ENCODE measurements around the gene RPL31. TPM values are rescaled to one million over a fixed set of nuclear protein-coding genes. Genes with fewer than 3 reads are reported as not detected.

RPL31 gene
- 1,000 to 10,000 TPM; 2,455 to 2,531 TPM for total RNA-seq
- 1,000 to 10,000 TPM; 5,582 to 6,581 TPM for polyA plus RNA-seq

- Histone ChIP-seq H3K4me1 (ENCODE audit: insufficient read depth, low read length) (peaks cover 37% of the 10 kb centered on the region), H3K36me3 (ENCODE audit: insufficient read depth, low read length) (peaks cover 33% of the 10 kb centered on the region), H3K27me3 (ENCODE audit: insufficient read depth, low read length) (no peaks in the 10 kb centered on the region), H3K9me3 (ENCODE audit: control insufficient read depth in 1 of 2, low read length in 2 of 2) (no peaks in the 10 kb centered on the region), H3K27ac (ENCODE audit: low read depth, low read length) (peak within 1 kb of the TSS; percentile 91), H3K4me3 (ENCODE audit: low read length in 2 of 2) (peak within 1 kb of the TSS; percentile 97 to 98)
- peak within 1 kb of the TSS; percentile 90 to 96 (median 95) for H3K4me3 Mint-ChIP-seq
- peaks cover 0 to 2% (median 0%) of the 10 kb centered on the region in 8 donors for H3K9me3 Mint-ChIP-seq
- ChIA-PET POLR2A (ENCODE audit: partially characterized antibody) (interaction anchor here (0.5 to 3.6 kb wide), 22 partner anchors 11 to 445 kb away, joined by 3 to 50 read pairs (median 4); partner anchors contain the start of genes CNOT11, PDCL3 and RNF149), CTCF (ENCODE audit: partially characterized antibody) (interaction anchor here (1.0 to 4.2 kb wide), 4 partner anchors 11 to 439 kb away, joined by 3 to 38 read pairs (median 9); partner anchors contain the start of gene PDCL3)
- H3K4me1 Mint-ChIP-seq = peaks cover 32 to 51% (median 45%) of the 10 kb centered on the region in 4 donors
- intact Hi-C loops (cut with micrococcal nuclease) = loop anchor here (1.0 to 5.0 kb wide), 3 partner anchors 250 to 1665 kb away; partner anchors contain the start of genes CNOT11, EIF5B, PDCL3 and TXNDC9
- no peaks in the 10 kb centered on the region for H3K27me3 Mint-ChIP-seq
- DNase-seq = peak; percentile 93 to 98 (median 96)
- H3K36me3 Mint-ChIP-seq = peaks cover 36 to 48% of the 10 kb centered on the region in 2 donors
- peak within 1 kb of the TSS; percentile 91 to 99 (median 98) for H3K27ac Mint-ChIP-seq
These were observed at the start of gene RPL31 for GRCh38 chr2:101001691-101002561. RPL31 (plus strand) TSS chr2:101002289; CDS start chr2:101002702, 413 bp downstream.

DNA sequence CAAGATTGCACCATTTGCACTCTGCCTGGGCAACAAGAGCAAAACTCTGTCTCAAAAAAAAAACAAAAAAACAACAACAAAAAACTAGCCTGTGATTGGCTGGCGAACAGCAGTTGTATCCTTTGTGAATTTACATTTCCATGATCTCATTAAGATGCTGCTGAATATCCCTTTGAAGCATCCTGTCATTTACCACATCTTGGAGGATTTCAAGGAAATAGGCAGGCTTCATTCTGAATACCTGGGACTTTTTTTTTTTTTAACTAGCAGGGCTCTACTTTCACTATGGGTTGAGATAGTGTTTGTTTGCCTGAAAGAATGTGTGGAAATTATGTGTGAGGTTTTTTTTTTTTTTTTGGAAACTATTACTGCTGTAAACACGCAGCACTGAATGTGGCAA, 49.6 kb upstream of the RPL31 start:
- Histone ChIP-seq H3K27me3 (ENCODE audit: insufficient read depth, low read length) (no peaks in the 10 kb centered on the region), H3K9me3 (ENCODE audit: control insufficient read depth in 1 of 2, low read length in 2 of 2) (no peaks in the 10 kb centered on the region), H3K4me3 (ENCODE audit: low read length in 2 of 2) (no peak overlapping the region), H3K4me1 (ENCODE audit: insufficient read depth, low read length) (peaks cover 6% of the 10 kb centered on the region), H3K36me3 (ENCODE audit: insufficient read depth, low read length) (no peaks in the 10 kb centered on the region), H3K27ac (ENCODE audit: low read depth, low read length) (no peak overlapping the region)
- Mint-ChIP-seq H3K9me3 (peaks cover 0 to 2% (median 0%) of the 10 kb centered on the region in 8 donors), H3K4me1 (peaks cover 0 to 9% (median under 1%) of the 10 kb centered on the region in 4 donors), H3K4me3 (no peak overlapping the region), H3K36me3 (no peaks in the 10 kb centered on the region), H3K27me3 (no peaks in the 10 kb centered on the region), H3K27ac (no peak overlapping the region)
- peak in 1 of 5 donors; percentile 4 for DNase-seq
- intact Hi-C loops (cut with micrococcal nuclease) = no loop called here
- POLR2A ChIA-PET (ENCODE audit: partially characterized antibody) = no interaction called here
- CTCF ChIA-PET (ENCODE audit: partially characterized antibody) = no interaction called here

DNA sequence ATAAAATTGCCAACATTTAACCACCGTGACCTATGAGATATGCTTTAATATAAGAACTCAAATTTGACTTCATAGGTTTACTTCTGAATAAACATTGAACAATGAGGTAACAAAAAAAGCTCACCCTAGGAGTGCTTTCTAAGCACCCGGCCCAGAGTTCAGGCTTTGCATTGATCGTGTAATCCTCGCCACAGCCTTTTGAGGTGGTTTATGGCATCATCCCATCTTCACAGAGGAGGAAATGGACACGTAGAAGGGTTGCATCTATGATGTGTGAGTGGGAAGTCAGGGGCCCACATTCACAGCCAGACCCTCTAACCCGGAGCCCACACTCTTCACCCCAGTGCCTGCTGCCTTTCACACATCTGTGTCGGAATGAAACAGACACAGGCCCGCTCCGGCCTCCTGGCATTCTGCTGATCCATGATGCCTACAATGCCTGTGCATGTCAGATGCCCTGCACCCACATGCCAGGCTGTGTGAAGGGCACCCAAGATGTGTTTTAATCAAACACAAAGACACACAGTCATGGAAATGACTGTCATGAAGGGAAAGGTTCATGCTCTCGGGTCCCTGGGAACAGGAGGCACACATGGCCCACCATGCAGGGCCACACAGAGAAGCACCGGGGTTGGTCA, 48.6 kb upstream of the RPL31 start:
- H3K4me1 Mint-ChIP-seq = peaks cover 0 to 9% (median under 1%) of the 10 kb centered on the region in 4 donors
- peaks cover 0 to 2% (median 0%) of the 10 kb centered on the region in 8 donors for H3K9me3 Mint-ChIP-seq
- Histone ChIP-seq H3K27ac (ENCODE audit: low read depth, low read length) (no peak overlapping the region), H3K27me3 (ENCODE audit: insufficient read depth, low read length) (no peaks in the 10 kb centered on the region), H3K4me1 (ENCODE audit: insufficient read depth, low read length) (peaks cover 6% of the 10 kb centered on the region), H3K36me3 (ENCODE audit: insufficient read depth, low read length) (no peaks in the 10 kb centered on the region), H3K4me3 (ENCODE audit: low read length in 2 of 2) (no peak overlapping the region), H3K9me3 (ENCODE audit: control insufficient read depth in 1 of 2, low read length in 2 of 2) (no peaks in the 10 kb centered on the region)
- H3K36me3 Mint-ChIP-seq = no peaks in the 10 kb centered on the region
- H3K4me3 Mint-ChIP-seq = no peak overlapping the region
- intact Hi-C loops (cut with micrococcal nuclease) = no loop called here
- H3K27ac Mint-ChIP-seq = no peak overlapping the region
- ChIA-PET POLR2A (ENCODE audit: partially characterized antibody) (no interaction called here), CTCF (ENCODE audit: partially characterized antibody) (no interaction called here)
- DNase-seq = peak in 1 of 5 donors; percentile 27
- H3K27me3 Mint-ChIP-seq = no peaks in the 10 kb centered on the region

- no peaks in the 10 kb centered on the region for H3K36me3 ChIP-seq (ENCODE audit: insufficient read depth, low read length)
- H3K27ac Mint-ChIP-seq = no peak overlapping the region
- no peak overlapping the region for H3K4me3 Mint-ChIP-seq
- peaks cover 0 to 9% (median under 1%) of the 10 kb centered on the region in 4 donors for H3K4me1 Mint-ChIP-seq
- intact Hi-C loops (cut with micrococcal nuclease) = no loop called here
- no peak overlapping the region for H3K4me3 ChIP-seq (ENCODE audit: low read length in 2 of 2)
- ChIA-PET POLR2A (ENCODE audit: partially characterized antibody) (no interaction called here), CTCF (ENCODE audit: partially characterized antibody) (no interaction called here)
- H3K27me3 Mint-ChIP-seq = no peaks in the 10 kb centered on the region
- H3K27me3 ChIP-seq (ENCODE audit: insufficient read depth, low read length) = no peaks in the 10 kb centered on the region
- H3K4me1 ChIP-seq (ENCODE audit: insufficient read depth, low read length) = peaks cover 6% of the 10 kb centered on the region
- peaks cover 0 to 2% (median 0%) of the 10 kb centered on the region in 8 donors for H3K9me3 Mint-ChIP-seq
- no peaks in the 10 kb centered on the region for H3K36me3 Mint-ChIP-seq
- DNase-seq = no peak
- no peaks in the 10 kb centered on the region for H3K9me3 ChIP-seq (ENCODE audit: control insufficient read depth in 1 of 2, low read length in 2 of 2)
- H3K27ac ChIP-seq (ENCODE audit: low read depth, low read length) = no peak overlapping the region
These were observed 48.1 kb upstream of the RPL31 start for GRCh38 chr2:100954044-100954420.

GRCh38 chr2:100955226-100955625, 46.9 kb upstream of the RPL31 start:
- POLR2A ChIA-PET (ENCODE audit: partially characterized antibody) = no interaction called here
- H3K27ac Mint-ChIP-seq = no peak overlapping the region
- peaks cover 0 to 11% (median under 1%) of the 10 kb centered on the region in 4 donors for H3K4me1 Mint-ChIP-seq
- H3K4me3 Mint-ChIP-seq = no peak overlapping the region
- Histone ChIP-seq H3K4me3 (ENCODE audit: low read length in 2 of 2) (no peak overlapping the region), H3K9me3 (ENCODE audit: control insufficient read depth in 1 of 2, low read length in 2 of 2) (no peaks in the 10 kb centered on the region), H3K27me3 (ENCODE audit: insufficient read depth, low read length) (no peaks in the 10 kb centered on the region), H3K27ac (ENCODE audit: low read depth, low read length) (no peak overlapping the region), H3K4me1 (ENCODE audit: insufficient read depth, low read length) (peaks cover 6% of the 10 kb centered on the region), H3K36me3 (ENCODE audit: insufficient read depth, low read length) (no peaks in the 10 kb centered on the region)
- no peaks in the 10 kb centered on the region for H3K27me3 Mint-ChIP-seq
- CTCF ChIA-PET (ENCODE audit: partially characterized antibody) = no interaction called here
- DNase-seq = no peak
- intact Hi-C loops (cut with micrococcal nuclease) = no loop called here
- peaks cover 0 to 2% (median 0%) of the 10 kb centered on the region in 8 donors for H3K9me3 Mint-ChIP-seq
- H3K36me3 Mint-ChIP-seq = no peaks in the 10 kb centered on the region

DNA sequence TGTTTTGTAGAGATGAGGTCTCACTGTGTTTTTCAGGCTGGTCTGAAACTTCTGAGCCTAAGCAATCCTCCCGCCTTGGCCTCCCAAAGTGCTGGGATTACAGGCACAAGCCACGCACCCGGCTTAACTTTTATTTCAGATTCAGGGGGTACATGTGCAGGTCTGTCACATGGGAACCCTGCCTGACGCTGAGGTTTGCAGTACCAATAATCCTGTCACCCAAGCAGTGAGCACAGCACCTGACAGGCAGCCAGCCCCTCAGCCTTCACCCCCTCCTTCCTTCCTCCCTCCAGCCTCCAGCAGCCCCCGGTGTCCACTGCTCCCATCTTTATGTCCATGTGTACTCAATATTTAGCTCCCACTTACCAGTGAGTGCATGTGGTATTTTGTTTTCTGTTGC, 46.0 kb upstream of the RPL31 start:
- no peaks in the 10 kb centered on the region for H3K27me3 ChIP-seq (ENCODE audit: insufficient read depth, low read length)
- peaks cover 0 to 10% (median under 1%) of the 10 kb centered on the region in 4 donors for H3K4me1 Mint-ChIP-seq
- DNase-seq = no peak
- no peaks in the 10 kb centered on the region for H3K36me3 ChIP-seq (ENCODE audit: insufficient read depth, low read length)
- H3K27me3 Mint-ChIP-seq = no peaks in the 10 kb centered on the region
- H3K9me3 ChIP-seq (ENCODE audit: control insufficient read depth in 1 of 2, low read length in 2 of 2) = no peaks in the 10 kb centered on the region
- H3K9me3 Mint-ChIP-seq = peaks cover 0 to 2% (median 0%) of the 10 kb centered on the region in 8 donors
- H3K4me1 ChIP-seq (ENCODE audit: insufficient read depth, low read length) = peaks cover 6% of the 10 kb centered on the region
- ChIA-PET POLR2A (ENCODE audit: partially characterized antibody) (no interaction called here), CTCF (ENCODE audit: partially characterized antibody) (no interaction called here)
- no peaks in the 10 kb centered on the region for H3K36me3 Mint-ChIP-seq
- H3K27ac ChIP-seq (ENCODE audit: low read depth, low read length) = no peak overlapping the region
- intact Hi-C loops (cut with micrococcal nuclease) = no loop called here
- H3K27ac Mint-ChIP-seq = no peak overlapping the region
- H3K4me3 Mint-ChIP-seq = no peak overlapping the region
- no peak overlapping the region for H3K4me3 ChIP-seq (ENCODE audit: low read length in 2 of 2)

All from CD4-positive, alpha-beta memory T cell (primary cell).